GM19043 (cell line): ENCODE measurements around the gene CNN1.
A peak's percentile ranks its signal among the peaks of the same experiment; 100 is the strongest.

Experiments
- ATAC-seq: cut with Tn5 transposase; IDR thresholded peaks from one replicate; pipeline ENCODE4 v1.9.1; 2021; ENCODE audit warnings: low read depth; ENCODE audit not compliant: unreplicated experiment

CNN1 gene

DNA sequence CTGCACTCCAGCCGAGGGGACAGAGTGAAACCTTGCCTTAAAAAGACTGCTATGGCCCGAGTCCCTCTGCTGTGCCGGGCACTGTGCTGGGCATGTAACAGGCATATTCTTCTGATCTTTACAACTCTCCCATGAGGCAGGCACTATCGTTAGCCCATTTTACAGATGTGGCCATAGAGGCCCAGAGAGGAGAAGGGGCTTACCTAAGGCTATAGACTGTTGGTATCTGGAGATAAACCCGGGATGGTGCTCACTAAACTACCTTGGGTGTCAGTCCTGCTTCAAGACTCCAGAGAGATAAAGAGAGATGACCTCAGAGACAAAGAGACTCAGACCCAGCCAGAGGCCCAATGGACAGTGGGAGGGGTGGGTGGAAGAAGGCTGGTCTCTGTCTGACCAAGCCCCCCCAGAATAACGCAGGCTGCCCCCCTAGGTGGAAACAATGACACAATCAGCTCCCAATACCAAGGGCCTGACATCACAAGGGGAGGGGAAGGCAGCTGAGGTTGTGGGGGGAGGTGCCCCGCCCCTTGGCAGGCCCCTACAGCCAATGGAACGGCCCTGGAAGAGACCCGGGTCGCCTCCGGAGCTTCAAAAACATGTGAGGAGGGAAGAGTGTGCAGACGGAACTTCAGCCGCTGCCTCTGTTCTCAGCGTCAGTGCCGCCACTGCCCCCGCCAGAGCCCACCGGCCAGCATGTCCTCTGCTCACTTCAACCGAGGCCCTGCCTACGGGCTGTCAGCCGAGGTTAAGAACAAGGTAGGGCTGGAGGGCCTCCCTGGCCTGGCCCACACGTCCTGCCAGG lies at the start of gene CNN1:
Gene CNN1, plus strand, starts transcription at position 620 of the 805 bp plus-strand sequence. Its CDS starts 77 bp downstream, at position 697.
- no peak for ATAC-seq

DNA sequence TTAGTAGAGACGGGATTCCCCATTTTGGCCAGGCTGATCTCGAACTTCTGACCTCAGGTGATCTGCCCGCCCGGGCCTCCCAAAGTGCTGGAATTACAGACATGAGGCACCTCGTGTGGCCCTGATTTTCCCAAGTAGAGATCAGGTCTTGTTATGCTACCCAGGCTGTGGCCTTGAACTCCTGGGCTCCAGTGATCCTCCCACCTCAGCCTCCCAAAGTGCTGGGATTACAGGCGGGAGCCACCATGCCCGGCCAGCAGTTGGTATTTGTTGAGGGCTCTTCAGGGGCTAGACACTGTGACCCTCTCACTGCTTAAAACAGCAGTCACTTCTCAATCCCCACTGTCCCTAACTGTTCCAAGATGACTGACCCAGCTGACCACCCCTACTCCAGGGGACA lies 49.3 kb upstream of the CNN1 start:
- no peak for ATAC-seq

DNA sequence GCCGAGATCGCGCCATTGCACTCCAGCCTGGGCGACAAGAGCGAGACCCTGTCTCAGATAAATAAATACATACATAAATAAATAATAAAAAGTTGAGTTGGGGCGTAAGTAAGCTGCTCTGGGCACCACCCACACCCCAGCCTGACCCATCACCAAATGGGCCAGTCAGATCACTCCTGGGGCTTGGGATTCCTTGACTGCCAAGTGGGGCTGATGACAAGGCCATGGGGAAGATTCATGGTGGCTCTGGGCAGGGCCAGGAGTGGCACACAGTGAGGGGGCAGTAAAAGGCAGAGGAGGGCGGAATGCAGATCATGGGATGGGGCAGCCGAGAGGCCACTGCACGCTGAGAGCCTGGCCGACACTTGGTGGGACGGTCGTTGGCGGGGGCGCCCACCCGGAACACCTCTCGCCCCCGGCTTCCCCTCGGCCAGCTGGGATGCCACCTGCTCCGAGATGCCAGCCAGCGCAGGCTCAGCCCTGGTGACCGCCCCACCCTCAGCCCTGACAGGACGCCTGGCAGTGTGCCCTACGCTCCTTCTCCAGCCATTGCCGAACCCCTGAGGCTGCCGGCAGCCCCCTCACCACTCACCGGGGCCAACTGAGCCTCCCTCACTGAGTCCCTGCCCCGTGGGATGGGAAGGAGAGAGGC lies 43.9 kb upstream of the CNN1 start:
- ATAC-seq = no peak

DNA sequence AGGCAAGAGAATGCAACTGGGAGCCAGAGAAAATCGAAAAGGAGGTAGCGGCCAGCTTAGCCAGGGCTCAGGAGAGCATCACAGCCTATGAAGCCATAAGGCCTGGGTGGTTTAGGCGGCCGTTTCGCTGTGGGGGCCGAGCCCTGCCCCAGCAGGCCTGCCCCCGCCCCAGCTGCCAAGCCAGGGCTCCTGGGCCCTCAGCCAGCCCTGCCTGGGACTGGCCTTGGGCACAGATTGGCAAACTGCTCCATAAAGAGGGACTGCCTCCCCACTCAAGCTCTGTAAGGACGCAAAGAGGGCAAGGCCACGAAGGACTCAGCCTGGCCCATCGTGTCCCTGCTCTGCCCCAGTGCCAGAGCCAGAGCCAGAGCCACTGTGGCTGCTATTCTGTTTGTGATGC lies 43.2 kb upstream of the CNN1 start:
- no peak for ATAC-seq

DNA sequence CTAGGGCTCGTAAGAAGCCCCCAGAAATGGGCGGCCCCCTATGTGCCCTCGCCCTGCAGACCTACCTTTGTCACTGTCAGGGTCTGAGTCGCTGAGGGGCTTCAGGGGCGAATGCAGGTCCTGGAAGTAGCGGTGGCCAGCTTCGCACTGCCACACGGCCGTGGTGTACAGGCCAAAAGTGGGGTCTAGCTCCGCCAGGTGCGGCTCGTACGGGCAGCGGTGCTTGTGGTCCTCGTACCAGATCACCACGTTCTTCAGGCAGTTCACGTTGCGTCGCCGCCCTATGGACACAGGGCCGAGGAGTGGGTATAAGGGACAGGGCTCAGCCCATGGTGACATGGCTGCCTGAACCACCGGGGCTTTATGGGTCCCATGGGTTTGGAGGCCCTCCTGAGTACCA lies 42.8 kb upstream of the CNN1 start:
- ATAC-seq = no peak

DNA sequence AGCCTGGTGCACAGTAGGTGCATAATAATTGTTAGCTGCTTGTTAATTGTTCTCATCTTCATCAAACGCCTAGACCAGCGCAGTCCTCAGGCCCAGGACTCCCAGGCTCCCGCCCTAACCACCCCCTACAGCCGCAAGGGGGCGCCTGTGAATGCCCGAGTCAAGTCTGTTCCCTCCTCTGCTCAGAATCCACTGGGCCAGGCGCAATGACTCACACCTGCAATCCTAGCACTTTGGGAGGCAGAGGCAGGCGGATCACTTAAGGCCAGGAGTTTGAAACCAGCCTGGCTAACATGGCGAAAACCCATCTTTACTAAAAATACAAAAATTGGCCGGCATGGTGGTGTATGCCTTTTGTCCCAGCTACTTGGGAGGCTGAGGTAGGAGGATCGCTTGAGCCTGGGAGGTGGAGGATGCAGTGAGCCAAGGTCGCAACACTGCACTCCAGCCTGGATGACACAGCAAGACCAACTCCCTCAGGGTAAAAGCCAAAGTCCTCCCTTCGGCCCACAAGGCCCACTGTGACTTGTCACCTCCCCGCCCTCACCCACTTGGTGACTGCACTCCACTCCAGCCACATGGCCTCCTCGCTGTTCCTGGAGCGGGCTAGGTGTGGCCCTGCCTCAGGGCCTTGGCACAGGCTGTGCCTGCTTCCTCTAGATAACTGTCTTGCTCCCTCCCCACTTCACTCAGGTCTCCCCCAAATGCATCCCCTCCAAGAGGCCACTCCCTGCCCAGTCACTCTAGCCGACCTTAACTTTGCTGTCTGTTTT lies 42.1 kb upstream of the CNN1 start:
- no peak for ATAC-seq

DNA sequence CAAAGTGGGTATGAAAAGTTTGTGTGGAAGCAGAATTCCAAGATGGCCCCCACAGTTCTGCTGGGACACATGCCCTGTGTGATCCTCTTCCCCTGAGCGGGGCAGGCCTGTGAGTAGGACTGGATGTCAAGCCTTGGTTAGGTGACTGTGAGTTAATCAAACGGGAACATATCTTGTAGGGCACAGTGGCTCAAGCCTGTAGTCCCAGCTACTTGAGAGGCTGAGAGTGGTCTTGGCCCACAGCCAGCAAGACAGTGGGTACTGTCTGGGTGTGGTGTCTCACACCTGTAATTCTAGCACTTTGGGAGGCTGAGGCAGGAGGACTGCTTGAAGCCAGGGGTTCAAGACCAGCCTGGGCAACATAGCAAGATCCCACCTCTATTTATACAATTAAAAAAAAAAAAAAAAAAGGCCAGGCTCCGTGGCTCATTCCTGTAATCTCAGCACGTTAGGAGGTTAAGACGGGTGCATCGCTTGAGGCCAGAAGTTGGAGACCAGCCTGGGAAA lies 39.4 kb upstream of the CNN1 start:
- no peak for ATAC-seq

DNA sequence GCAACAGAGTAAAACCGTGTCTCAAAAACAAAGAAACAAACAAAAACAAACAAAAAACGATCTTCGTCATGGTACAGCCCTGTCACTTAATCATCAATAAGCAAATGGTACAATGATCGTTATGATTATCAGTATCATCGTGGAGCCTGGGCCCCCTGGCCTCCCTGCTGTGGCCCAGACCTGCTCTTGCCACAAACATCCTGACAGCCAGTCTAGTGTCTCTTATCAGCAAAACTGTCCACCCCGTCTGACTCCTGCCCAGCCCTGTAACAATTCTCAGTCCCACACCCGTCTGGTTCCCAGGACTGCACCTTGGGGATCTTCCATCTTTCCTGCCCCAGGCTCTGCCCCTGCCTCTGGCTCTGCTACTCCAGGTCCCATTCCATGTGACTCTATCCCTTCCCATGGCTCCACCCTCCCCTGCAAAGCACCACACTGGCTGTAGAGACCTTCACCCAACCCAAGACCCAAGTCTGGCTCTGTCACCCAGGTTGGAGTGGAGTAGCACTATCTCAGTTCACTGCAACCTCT lies 38.7 kb upstream of the CNN1 start:
- ATAC-seq = no peak

DNA sequence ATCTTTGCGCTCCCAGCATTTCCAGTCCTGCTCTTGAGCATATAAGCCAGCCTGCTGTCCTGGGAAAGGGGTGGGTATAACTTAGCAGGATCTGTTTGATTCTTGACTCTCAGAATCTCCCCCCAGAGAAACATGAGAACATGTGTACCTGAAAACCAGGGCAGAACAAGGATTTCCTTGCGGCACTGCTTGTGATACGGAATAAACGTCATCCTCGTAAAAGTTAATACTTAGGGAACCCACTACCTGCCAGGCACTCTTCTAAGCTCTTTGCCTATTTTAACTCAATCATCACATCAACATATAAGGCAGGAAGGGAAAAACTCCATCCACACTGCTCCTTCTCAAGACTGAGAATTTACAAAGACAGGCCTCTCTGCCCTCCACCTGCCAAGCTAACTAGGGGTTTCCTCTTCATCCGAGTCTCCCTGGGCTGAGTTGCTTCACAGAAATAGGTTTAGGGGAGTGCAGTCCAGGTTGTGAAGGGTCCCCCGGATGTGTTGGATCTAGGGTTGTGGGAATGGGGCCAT lies 34.1 kb upstream of the CNN1 start:
- ATAC-seq = no peak

DNA sequence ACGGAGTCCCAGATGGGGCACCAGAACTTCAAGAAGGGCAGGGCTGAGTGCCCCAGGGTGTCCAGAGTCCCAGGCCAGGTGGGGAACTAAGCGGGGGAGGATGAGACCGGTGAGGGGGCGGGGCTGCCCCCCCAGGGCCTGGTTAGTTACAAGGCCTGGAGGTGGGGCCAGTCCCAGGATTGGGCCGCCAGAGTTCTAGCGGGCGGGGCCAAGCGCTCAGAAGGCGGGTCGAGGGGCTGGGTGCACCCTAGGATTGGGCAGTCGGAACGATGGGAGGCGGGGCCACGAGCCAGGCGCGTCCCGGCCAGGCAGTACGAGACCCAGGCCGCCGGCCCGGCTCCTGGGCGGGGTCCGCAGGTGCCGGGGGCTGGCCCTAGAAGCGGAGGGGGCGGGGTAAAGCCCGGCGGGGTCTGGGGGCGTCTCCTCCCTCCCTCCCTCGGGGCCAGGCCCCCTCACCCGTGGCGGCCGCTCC lies 33.6 kb upstream of the CNN1 start:
- peak; percentile 86 for ATAC-seq

DNA sequence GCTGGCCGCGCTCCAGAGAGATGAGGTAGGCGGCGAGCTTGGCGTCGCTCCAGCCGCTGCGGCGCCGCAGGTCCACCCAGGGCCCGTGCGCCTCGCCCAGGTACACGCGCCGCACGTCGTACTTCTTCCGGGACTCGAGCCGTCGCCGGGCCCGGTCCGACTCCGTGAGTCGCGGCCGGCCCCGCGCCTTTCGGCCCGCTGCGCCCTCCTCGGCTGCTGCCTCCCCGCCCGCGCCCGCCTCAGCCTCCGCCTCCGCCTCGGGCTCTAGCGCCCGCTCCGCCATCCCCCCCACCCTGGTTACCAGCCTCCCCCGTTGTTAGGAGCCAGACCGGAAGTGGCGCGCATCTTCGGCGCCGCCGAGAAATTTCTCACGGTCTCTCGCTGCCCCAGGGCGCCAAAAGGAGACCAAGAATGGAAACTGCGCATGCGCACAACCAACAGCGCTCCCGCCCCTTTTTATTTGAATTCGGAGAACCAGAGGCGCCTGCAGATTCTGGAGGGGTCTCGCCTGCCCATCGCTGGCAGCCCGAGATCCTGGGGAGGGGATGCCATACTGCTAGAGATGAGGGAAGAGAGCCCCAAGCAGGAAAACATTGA lies 33.0 kb upstream of the CNN1 start, which contains the start of gene ZNF653:
Gene ZNF653, minus strand, starts transcription at position 336 of the 597 bp plus-strand sequence. Its CDS starts 53 bp downstream, at position 283.
- peak; percentile 51 for ATAC-seq

DNA sequence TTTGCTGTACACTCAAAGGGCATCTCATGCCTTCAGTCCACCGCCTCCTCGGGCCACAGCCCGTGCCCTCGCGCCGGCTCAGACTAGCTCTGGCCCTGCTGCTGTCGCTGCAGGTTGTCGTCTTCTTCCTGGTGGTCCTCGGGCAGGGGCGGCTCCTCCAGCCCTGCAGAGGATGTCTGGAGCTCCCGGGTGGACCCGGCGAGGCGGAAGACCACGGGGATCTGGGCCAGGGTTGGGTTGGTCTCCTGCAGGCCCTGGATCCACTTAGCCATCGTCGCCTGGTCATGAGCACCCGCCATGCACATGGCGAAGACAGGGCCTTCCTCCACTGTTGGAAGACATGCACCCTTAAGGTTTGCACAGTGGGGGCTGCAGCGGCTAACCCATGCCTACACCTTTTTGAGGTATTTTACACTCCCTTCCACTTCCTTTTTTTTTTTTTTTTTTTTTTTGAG lies 32.5 kb upstream of the CNN1 start:
- ATAC-seq = no peak

DNA sequence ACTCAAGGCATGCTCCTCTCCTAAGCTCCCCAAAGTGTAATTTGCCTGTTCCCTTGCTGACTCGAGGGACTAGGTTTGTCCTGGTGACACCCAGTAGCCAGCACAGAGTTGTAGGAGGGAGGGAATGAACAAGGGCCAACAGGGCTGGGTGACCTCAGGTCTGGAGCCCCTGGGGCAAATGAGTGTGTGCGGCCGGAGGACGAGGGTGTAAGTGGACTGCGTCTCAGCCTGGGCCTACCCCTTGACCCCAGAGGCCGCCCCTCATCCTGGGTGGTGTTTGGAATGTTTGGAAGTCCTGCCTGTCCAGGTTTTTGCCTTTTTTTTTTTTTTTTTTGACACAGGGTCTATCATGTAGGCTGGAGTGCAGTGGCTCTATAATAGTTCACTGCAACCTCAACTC lies 31.7 kb upstream of the CNN1 start:
- no peak for ATAC-seq

DNA sequence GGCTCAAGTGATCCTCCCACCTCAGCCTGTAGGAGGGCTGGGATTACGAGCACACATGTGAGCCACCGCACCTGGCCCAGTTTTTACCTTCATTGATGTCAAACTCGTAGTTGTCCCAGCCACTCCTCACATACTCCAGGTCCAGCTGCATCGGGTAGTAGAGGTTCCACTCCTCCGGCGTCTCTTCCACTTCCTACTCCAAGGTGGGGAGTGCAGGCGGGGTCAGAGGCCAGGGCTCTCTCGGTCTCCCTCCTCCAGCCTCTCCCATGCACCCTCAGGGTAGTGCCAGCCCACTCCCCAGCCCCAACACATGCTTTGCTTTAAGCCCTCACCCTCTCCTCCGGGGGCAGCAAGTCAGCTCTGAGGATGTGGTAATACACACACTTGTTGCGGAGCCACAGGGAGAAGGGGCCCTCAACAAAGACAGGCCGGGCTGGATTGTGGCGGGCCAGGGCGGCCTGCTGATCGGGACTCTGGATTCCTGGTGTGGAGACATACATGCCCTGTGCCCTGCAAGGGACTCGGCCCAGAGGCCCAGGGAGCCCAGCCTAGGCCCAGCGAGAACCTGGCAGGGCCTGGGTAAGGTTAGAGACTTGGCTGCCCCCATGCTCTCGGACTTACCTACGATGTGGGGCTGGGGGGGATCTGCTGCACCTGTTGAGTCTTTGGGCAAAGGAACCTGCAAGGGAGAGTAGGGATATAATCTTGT lies 31.1 kb upstream of the CNN1 start:
- ATAC-seq = no peak

DNA sequence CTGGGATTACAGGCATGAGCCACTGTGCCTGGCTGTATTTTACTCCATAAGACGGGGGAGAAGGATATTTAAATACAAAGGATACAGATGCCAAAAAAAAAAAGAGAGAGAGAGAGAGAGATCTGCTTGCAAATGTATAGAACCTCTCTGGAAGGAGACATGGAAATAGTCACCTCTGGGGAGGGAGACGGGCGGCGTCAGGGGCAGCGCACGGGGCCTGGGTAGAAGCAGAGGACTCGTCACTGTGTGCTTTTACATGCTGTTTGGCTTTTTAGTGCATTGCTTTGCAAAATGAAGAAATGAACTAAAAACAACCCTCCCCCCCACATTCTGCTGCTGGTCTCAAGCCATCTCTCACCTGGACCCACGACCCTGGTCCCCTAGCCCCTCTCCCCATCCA lies 28.2 kb upstream of the CNN1 start:
- ATAC-seq = no peak

DNA sequence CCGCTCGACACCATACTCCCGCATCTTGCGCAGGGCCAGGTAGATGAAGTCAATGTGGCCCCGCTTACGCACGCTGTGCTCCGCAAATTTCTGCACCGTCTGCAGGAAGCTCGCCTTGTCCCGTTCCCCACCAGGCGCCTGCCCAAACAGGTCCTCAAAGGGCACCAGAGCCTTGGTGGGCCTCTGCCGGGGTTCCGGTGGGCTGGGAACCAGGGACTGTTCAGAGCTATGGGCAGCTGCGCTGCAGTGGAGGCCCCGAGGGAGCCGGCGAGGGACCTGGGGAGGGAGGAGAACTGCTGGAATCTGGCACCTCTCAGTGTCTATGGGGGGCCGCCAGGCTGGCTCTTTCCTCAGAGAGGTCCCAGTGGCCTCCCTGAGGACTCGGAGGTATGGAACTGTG lies 24.7 kb upstream of the CNN1 start:
- no peak for ATAC-seq

DNA sequence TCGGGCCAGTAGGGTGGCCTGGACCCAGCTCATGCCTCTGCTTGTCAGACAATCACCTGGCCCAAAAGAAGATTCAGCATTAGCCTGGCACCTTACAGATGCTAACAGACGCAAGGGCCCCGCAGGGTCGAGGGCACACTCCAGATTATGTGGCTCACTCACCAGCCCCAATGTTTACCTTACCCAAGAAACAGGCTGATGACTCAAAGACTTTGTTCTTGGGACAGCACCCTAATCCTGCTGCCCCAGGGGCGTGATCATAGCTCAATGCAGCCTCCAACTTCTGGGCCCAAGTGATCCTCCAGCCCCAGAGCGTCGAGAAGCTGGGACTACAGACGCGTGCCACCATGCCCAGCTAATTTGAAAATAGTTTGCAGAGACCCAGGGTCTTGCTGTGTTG lies 19.5 kb upstream of the CNN1 start:
- ATAC-seq = no peak

DNA sequence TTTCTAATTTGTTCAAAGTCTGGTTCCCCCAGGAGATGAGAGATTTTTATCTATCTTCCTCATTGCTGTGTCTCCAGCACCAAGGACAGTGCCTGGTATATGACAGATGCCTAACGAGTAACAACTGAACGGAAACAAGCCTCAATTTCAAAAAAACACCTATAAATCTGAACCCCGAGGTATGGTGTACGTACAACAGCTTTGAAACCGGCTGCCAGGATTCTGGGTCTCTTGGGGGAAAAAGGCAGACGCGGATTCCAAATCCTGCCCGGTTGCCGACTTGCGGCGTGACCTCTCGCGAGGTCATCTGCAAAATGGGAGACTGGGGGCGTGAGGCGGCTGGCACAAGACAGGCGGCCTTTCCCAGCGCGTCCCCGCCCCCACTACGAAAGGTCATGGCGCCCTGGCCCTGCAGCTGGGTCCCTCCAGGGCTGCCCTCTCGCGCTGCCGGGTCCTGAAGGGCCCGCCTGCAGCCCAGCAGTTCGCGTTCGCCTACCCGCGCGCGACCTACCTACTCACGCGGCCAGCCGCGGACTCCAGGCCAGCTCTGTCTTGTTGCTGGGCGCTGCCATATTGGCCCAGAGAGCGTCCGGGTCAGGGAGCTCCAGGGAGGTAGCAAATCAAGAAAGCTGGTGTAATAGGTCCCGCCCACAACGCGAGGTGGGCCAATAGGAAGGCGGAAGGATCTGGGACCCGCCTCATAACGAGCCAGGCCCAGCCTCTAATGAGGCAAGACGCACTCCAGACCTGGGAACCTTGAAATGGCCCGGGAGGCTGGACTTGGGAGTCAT lies 9.9 kb upstream of the CNN1 start, which contains the start of gene ECSIT:
Gene ECSIT, minus strand, starts transcription at position 584 of the 791 bp plus-strand sequence. CDS start 9,964 bp downstream, outside the sequence.
- ATAC-seq = peak; percentile 96
